HG02852 (cell line): ENCODE results near the gene DMBT1.

ENCODE experiments used
- ATAC-seq: cut with Tn5 transposase; IDR thresholded peaks from one replicate; pipeline ENCODE4 v1.9.1; 2021; ENCODE audit warnings: mild to moderate bottlenecking, moderate library complexity; ENCODE audit not compliant: unreplicated experiment

The DMBT1 gene

GRCh38 chr10:122548407-122549085 is 12.0 kb upstream of the DMBT1 start:
- no peak for ATAC-seq

GRCh38 chr10:122549636-122550035 is 10.9 kb upstream of the DMBT1 start:
- no peak for ATAC-seq

- no peak for ATAC-seq
Observed at GRCh38 chr10:122550427-122550826, 10.1 kb upstream of the DMBT1 start.

GRCh38 chr10:122550983-122551382 is 9.6 kb upstream of the DMBT1 start:
- no peak for ATAC-seq

GRCh38 chr10:122551450-122551849 is 9.1 kb upstream of the DMBT1 start:
- ATAC-seq, result no peak

- ATAC-seq, result no peak
Observed at GRCh38 chr10:122553341-122553740, 7.2 kb upstream of the DMBT1 start.

- ATAC-seq, result no peak
Observed at GRCh38 chr10:122554131-122555036, 6.2 kb upstream of the DMBT1 start.

- no peak for ATAC-seq
Observed at GRCh38 chr10:122555442-122555841, 5.1 kb upstream of the DMBT1 start.

- ATAC-seq, result no peak
Observed at GRCh38 chr10:122557516-122557915, 3.0 kb upstream of the DMBT1 start.

GRCh38 chr10:122558452-122558851 is 2.1 kb upstream of the DMBT1 start:
- no peak for ATAC-seq

GRCh38 chr10:122559228-122559627 is 1.3 kb upstream of the DMBT1 start:
- ATAC-seq, result no peak

- no peak for ATAC-seq
Observed at GRCh38 chr10:122561212-122561611, 658 bp downstream of the DMBT1 start.

- ATAC-seq, result no peak
Observed at GRCh38 chr10:122561792-122562191, 1.2 kb downstream of the DMBT1 start.

GRCh38 chr10:122564980-122565379 is 4.4 kb downstream of the DMBT1 start:
- ATAC-seq, result no peak

- ATAC-seq, result no peak
Observed at GRCh38 chr10:122565766-122566206, 5.2 kb downstream of the DMBT1 start.

- ATAC-seq, result no peak
Observed at GRCh38 chr10:122566632-122567031, 6.1 kb downstream of the DMBT1 start.

- no peak for ATAC-seq
Observed at GRCh38 chr10:122567056-122567660, 6.6 kb downstream of the DMBT1 start.

GRCh38 chr10:122568551-122568950 is 8.0 kb downstream of the DMBT1 start:
- no peak for ATAC-seq

- ATAC-seq, result no peak
Observed at GRCh38 chr10:122570920-122571319, 10.4 kb downstream of the DMBT1 start.

GRCh38 chr10:122571892-122572291 is 11.3 kb downstream of the DMBT1 start:
- no peak for ATAC-seq

- no peak for ATAC-seq
Observed at GRCh38 chr10:122575776-122576175, 15.2 kb downstream of the DMBT1 start.

GRCh38 chr10:122576291-122576690 is 15.7 kb downstream of the DMBT1 start:
- ATAC-seq, result no peak
